ENCODE results near the gene ISM1.

- TF ChIP-seq, protein P1, sequence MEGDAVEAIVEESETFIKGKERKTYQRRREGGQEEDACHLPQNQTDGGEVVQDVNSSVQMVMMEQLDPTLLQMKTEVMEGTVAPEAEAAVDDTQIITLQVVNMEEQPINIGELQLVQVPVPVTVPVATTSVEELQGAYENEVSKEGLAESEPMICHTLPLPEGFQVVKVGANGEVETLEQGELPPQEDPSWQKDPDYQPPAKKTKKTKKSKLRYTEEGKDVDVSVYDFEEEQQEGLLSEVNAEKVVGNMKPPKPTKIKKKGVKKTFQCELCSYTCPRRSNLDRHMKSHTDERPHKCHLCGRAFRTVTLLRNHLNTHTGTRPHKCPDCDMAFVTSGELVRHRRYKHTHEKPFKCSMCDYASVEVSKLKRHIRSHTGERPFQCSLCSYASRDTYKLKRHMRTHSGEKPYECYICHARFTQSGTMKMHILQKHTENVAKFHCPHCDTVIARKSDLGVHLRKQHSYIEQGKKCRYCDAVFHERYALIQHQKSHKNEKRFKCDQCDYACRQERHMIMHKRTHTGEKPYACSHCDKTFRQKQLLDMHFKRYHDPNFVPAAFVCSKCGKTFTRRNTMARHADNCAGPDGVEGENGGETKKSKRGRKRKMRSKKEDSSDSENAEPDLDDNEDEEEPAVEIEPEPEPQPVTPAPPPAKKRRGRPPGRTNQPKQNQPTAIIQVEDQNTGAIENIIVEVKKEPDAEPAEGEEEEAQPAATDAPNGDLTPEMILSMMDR (IDR thresholded peaks at IDR 0.05), result no peak
- no peak for TF ChIP-seq POLR2A (IDR thresholded peaks at IDR 0.05)
- TF ChIP-seq POLR2AphosphoS5 (IDR thresholded peaks at IDR 0.05), result no peak
Measured at GRCh38 chr20:13187899-13188298, 33.2 kb upstream of the ISM1 start.
